Hematopoietic multipotent progenitor cell treated with erythropoietin and hydrocortisone succinate and interleukin-3 and kit ligand, for 6 days (in vitro differentiated cells): Measurements from ENCODE around the gene TBC1D2B.

Experiments
- DNase-seq: peaks from one replicate; pipeline ENCODE4 v3.0.0-alpha.2; 2015

TBC1D2B gene

GRCh38 chr15:78024519-78024870, 53.0 kb downstream of the TBC1D2B start:
- DNase-seq = no peak

- no peak for DNase-seq
Observed at GRCh38 chr15:78023865-78024518, 53.5 kb downstream of the TBC1D2B start.

- DNase-seq = no peak
Observed at GRCh38 chr15:78023081-78023665, 54.3 kb downstream of the TBC1D2B start.

- DNase-seq = no peak
Observed at GRCh38 chr15:78021761-78022160, 55.8 kb downstream of the TBC1D2B start.

GRCh38 chr15:78020007-78020406, 57.5 kb downstream of the TBC1D2B start:
- DNase-seq = no peak

- peak; percentile 92 for DNase-seq
Observed at GRCh38 chr15:78018946-78019644, 58.4 kb downstream of the TBC1D2B start.

- no peak for DNase-seq
Observed at GRCh38 chr15:78018445-78018844, 59.1 kb downstream of the TBC1D2B start.

GRCh38 chr15:78016860-78017259, 60.7 kb downstream of the TBC1D2B start:
- no peak for DNase-seq

- no peak for DNase-seq
Observed at GRCh38 chr15:78012643-78013077, 64.9 kb downstream of the TBC1D2B start.

GRCh38 chr15:78010067-78010466, 67.4 kb downstream of the TBC1D2B start:
- no peak for DNase-seq

- DNase-seq = no peak
Observed at GRCh38 chr15:78007964-78008886, 69.3 kb downstream of the TBC1D2B start.

GRCh38 chr15:78007211-78007931, 70.1 kb downstream of the TBC1D2B start:
- no peak for DNase-seq

GRCh38 chr15:78006567-78007205, 70.8 kb downstream of the TBC1D2B start:
- DNase-seq = no peak

- DNase-seq = no peak
Observed at GRCh38 chr15:78004919-78005634, 72.4 kb downstream of the TBC1D2B start.

GRCh38 chr15:78004222-78004727, 73.2 kb downstream of the TBC1D2B start:
- no peak for DNase-seq

GRCh38 chr15:78003539-78004008, 73.9 kb downstream of the TBC1D2B start:
- DNase-seq = no peak

- no peak for DNase-seq
Observed at GRCh38 chr15:78002996-78003395, 74.5 kb downstream of the TBC1D2B start.

- no peak for DNase-seq
Observed at GRCh38 chr15:78001656-78002055, 75.9 kb downstream of the TBC1D2B start.

GRCh38 chr15:78000927-78001249, 76.6 kb downstream of the TBC1D2B start:
- DNase-seq = no peak

GRCh38 chr15:78000091-78000926, 77.2 kb downstream of the TBC1D2B start:
- DNase-seq = peak; percentile 94
